Measurements from ENCODE around the gene KLHL6. TPM values are rescaled to one million over a fixed set of nuclear protein-coding genes. Genes with fewer than 3 reads are reported as not detected.
"Not testable (repeated sequence)": the region's sequence is repeated elsewhere in the genome, so short reads cannot be mapped to it uniquely, and the experiment has no call there.

The KLHL6 gene
- total RNA-seq, 1 donor from 2014 or later: 5.7 TPM

GRCh38 chr3:183533412-183534132, 21.9 kb downstream of the KLHL6 start:
- DNase-seq (ENCODE audit: low spot score): no peak

GRCh38 chr3:183532620-183533411, 22.7 kb downstream of the KLHL6 start:
- peak; percentile 8 for DNase-seq (ENCODE audit: low spot score)

GRCh38 chr3:183529717-183530116, 25.8 kb downstream of the KLHL6 start:
- DNase-seq (ENCODE audit: low spot score): no peak

- no peak for DNase-seq (ENCODE audit: low spot score)
These were observed 26.3 kb downstream of the KLHL6 start for GRCh38 chr3:183529185-183529584.

GRCh38 chr3:183528758-183529157, 26.7 kb downstream of the KLHL6 start:
- DNase-seq (ENCODE audit: low spot score): not testable (repeated sequence)

GRCh38 chr3:183527428-183528379, 27.8 kb downstream of the KLHL6 start:
- no peak for DNase-seq (ENCODE audit: low spot score)

GRCh38 chr3:183526838-183527427, 28.6 kb downstream of the KLHL6 start:
- DNase-seq (ENCODE audit: low spot score): no peak

- no peak for DNase-seq (ENCODE audit: low spot score)
These were observed 31.0 kb downstream of the KLHL6 start for GRCh38 chr3:183524476-183524875.

GRCh38 chr3:183520741-183521556, 34.6 kb downstream of the KLHL6 start:
- DNase-seq (ENCODE audit: low spot score): peak; percentile 12

- peak; percentile 11 for DNase-seq (ENCODE audit: low spot score)
These were observed 35.2 kb downstream of the KLHL6 start for GRCh38 chr3:183520295-183520694.

- peak; percentile 3 for DNase-seq (ENCODE audit: low spot score)
These were observed 35.6 kb downstream of the KLHL6 start for GRCh38 chr3:183519891-183520290.

GRCh38 chr3:183518491-183519251, 36.8 kb downstream of the KLHL6 start:
- DNase-seq (ENCODE audit: low spot score): peak; percentile 14

- peak; percentile 49 for DNase-seq (ENCODE audit: low spot score)
These were observed 37.9 kb downstream of the KLHL6 start for GRCh38 chr3:183517607-183518006.

- peak; percentile 1 for DNase-seq (ENCODE audit: low spot score)
These were observed 39.3 kb downstream of the KLHL6 start for GRCh38 chr3:183515968-183516851.

GRCh38 chr3:183514021-183514420, 41.5 kb downstream of the KLHL6 start:
- peak; percentile 47 for DNase-seq (ENCODE audit: low spot score)

- peak; percentile 24 for DNase-seq (ENCODE audit: low spot score)
These were observed 42.3 kb downstream of the KLHL6 start for GRCh38 chr3:183513046-183513706.

GRCh38 chr3:183511286-183512131, 44.0 kb downstream of the KLHL6 start:
- peak; percentile 45 for DNase-seq (ENCODE audit: low spot score)

Measured in mesenteric fat pad (tissue), 1 donor.